Measurements from ENCODE around the gene ALG14. TPM values are rescaled to one million over a fixed set of nuclear protein-coding genes. Genes with fewer than 3 reads are reported as not detected.
"Not testable (repeated sequence)": the region's sequence is repeated elsewhere in the genome, so short reads cannot be mapped to it uniquely, and the experiment has no call there.

The ALG14 gene
- total RNA-seq, 1 donor from 2014 or later, result 5.0 TPM

GRCh38 chr1:94946886-94947285 lies 125.9 kb downstream of the ALG14 start:
- Mint-ChIP-seq H3K4me1 (ENCODE audit: unreplicated experiment) (peaks cover 30% of the 10 kb centered on the region), H3K4me3 (no peak overlapping the region), H3K27ac (no peak overlapping the region), H3K36me3 (no peaks in the 10 kb centered on the region), H3K27me3 (no peaks in the 10 kb centered on the region), H3K9me3 (no peaks in the 10 kb centered on the region)
- DNase-seq (ENCODE audit: extremely low spot score, unreplicated experiment), result no peak
- no peak for TF ChIP-seq CTCF (conservative IDR thresholded peaks at IDR 0.05)

- peaks cover 10% of the 10 kb centered on the region for H3K4me1 Mint-ChIP-seq (ENCODE audit: unreplicated experiment)
- H3K9me3 Mint-ChIP-seq, result no peaks in the 10 kb centered on the region
- no peak overlapping the region for H3K4me3 Mint-ChIP-seq
- H3K27me3 Mint-ChIP-seq, result no peaks in the 10 kb centered on the region
- no peak for TF ChIP-seq CTCF (conservative IDR thresholded peaks at IDR 0.05)
- H3K27ac Mint-ChIP-seq, result no peak overlapping the region
- no peaks in the 10 kb centered on the region for H3K36me3 Mint-ChIP-seq
- DNase-seq (ENCODE audit: extremely low spot score, unreplicated experiment), result no peak
These were observed 130.3 kb downstream of the ALG14 start for GRCh38 chr1:94942171-94943128.

- H3K9me3 Mint-ChIP-seq; H3K4me1 Mint-ChIP-seq (ENCODE audit: unreplicated experiment); DNase-seq (ENCODE audit: extremely low spot score, unreplicated experiment): not testable (repeated sequence)
These were observed 131.3 kb downstream of the ALG14 start for GRCh38 chr1:94941480-94941879.

GRCh38 chr1:94940738-94941137 lies 132.0 kb downstream of the ALG14 start:
- Mint-ChIP-seq H3K4me3 (no peak overlapping the region), H3K4me1 (ENCODE audit: unreplicated experiment) (peaks cover 10% of the 10 kb centered on the region), H3K36me3 (no peaks in the 10 kb centered on the region), H3K27me3 (no peaks in the 10 kb centered on the region), H3K27ac (no peak overlapping the region), H3K9me3 (no peaks in the 10 kb centered on the region)
- no peak for DNase-seq (ENCODE audit: extremely low spot score, unreplicated experiment)
- TF ChIP-seq CTCF (conservative IDR thresholded peaks at IDR 0.05), result no peak

More at GRCh38 chr1:94941480-94941879, 131.3 kb downstream of the ALG14 start:
- not testable (repeated sequence) for H3K27ac Mint-ChIP-seq, H3K4me3 Mint-ChIP-seq, H3K36me3 Mint-ChIP-seq, H3K27me3 Mint-ChIP-seq

DNA sequence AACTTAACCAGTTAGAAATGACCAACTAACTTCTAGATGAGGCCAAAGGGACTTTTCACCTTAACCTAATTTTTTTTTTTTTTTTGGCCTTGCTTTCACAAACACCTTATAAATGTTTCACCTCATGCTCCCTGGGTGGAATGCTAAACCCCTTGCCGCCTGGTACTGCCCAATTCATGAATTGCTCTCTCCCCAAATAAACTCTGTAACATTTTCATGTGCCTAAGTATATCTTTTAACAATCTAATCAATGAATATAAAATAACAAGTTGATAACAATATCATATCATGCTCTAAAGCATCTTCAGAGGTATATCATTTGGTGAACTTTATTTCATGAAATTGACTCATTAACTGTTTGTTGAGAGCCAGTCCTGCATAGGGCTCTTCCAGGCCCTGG lies 134.9 kb downstream of the ALG14 start:
- no peak for DNase-seq (ENCODE audit: extremely low spot score, unreplicated experiment)
- Mint-ChIP-seq H3K4me1 (ENCODE audit: unreplicated experiment) (peaks cover 18% of the 10 kb centered on the region), H3K27me3 (no peaks in the 10 kb centered on the region), H3K9me3 (no peaks in the 10 kb centered on the region), H3K4me3 (no peak overlapping the region), H3K36me3 (peaks cover 3% of the 10 kb centered on the region), H3K27ac (no peak overlapping the region)
- no peak for TF ChIP-seq CTCF (conservative IDR thresholded peaks at IDR 0.05)

GRCh38 chr1:94936861-94937620 lies 135.7 kb downstream of the ALG14 start:
- Mint-ChIP-seq H3K4me1 (ENCODE audit: unreplicated experiment) (peaks cover 18% of the 10 kb centered on the region), H3K9me3 (no peaks in the 10 kb centered on the region), H3K27ac (no peak overlapping the region), H3K4me3 (no peak overlapping the region), H3K36me3 (peaks cover 3% of the 10 kb centered on the region), H3K27me3 (no peaks in the 10 kb centered on the region)
- DNase-seq (ENCODE audit: extremely low spot score, unreplicated experiment), result no peak
- TF ChIP-seq CTCF (conservative IDR thresholded peaks at IDR 0.05), result no peak
